ENCODE data around the gene PHAX.

Gene PHAX

GRCh38 chr5:126587551-126588390 lies 13.0 kb upstream of the PHAX start:
- no peak for DNase-seq
- Histone ChIP-seq H3K9ac (ENCODE audit: low read length) (no peak overlapping the region), H3K36me3 (ENCODE audit: control insufficient read depth, insufficient read depth, low read length) (peaks cover 2% of the 10 kb centered on the region), H3K4me2 (ENCODE audit: low read length) (no peak overlapping the region), H2BK120ac (ENCODE audit: low read depth, low read length) (no peak overlapping the region), H4K5ac (ENCODE audit: low read length) (no peak overlapping the region), H3K27ac (ENCODE audit: low read depth, low read length) (no peak overlapping the region), H3K4ac (ENCODE audit: low read depth, low read length) (no peak overlapping the region), H3K23ac (ENCODE audit: low read length) (no peak overlapping the region), H3K4me1 (ENCODE audit: control insufficient read depth, low read depth, low read length) (no peaks in the 10 kb centered on the region), H3K79me2 (ENCODE audit: control insufficient read depth, insufficient read depth, low read length) (peaks cover under 1% of the 10 kb centered on the region), H2AK5ac (ENCODE audit: low read length) (no peak overlapping the region), H3K4me3 (ENCODE audit: low read length) (no peak overlapping the region), H3K79me1 (ENCODE audit: low read length) (no peaks in the 10 kb centered on the region), H4K8ac (ENCODE audit: low read depth, low read length) (no peak overlapping the region), H2BK5ac (ENCODE audit: low read length) (no peak overlapping the region), H3K18ac (ENCODE audit: low read length) (no peak overlapping the region), H2BK15ac (replicated peaks; ENCODE audit: low read depth) (no peak overlapping the region), H3K56ac (ENCODE audit: low read length) (no peak overlapping the region), H3K27me3 (ENCODE audit: insufficient read depth, low read length, poor library complexity) (no peaks in the 10 kb centered on the region)
- no CpG with 5 or more reads among the region's 9 CpGs for WGBS (ENCODE audit: extremely low coverage, insufficient coverage, low lambda C conversion rate)

- Histone ChIP-seq H2BK120ac (ENCODE audit: low read depth, low read length) (no peak overlapping the region), H4K8ac (ENCODE audit: low read depth, low read length) (no peak overlapping the region), H3K79me1 (ENCODE audit: low read length) (no peaks in the 10 kb centered on the region), H3K4ac (ENCODE audit: low read depth, low read length) (no peak overlapping the region), H3K4me2 (ENCODE audit: low read length) (no peak overlapping the region), H3K4me1 (ENCODE audit: control insufficient read depth, low read depth, low read length) (no peaks in the 10 kb centered on the region), H3K4me3 (ENCODE audit: low read length) (no peak overlapping the region), H3K27me3 (ENCODE audit: insufficient read depth, low read length, poor library complexity) (no peaks in the 10 kb centered on the region), H4K5ac (ENCODE audit: low read length) (no peak overlapping the region), H3K56ac (ENCODE audit: low read length) (no peak overlapping the region), H3K23ac (ENCODE audit: low read length) (no peak overlapping the region), H3K36me3 (ENCODE audit: control insufficient read depth, insufficient read depth, low read length) (peaks cover 2% of the 10 kb centered on the region), H2BK15ac (replicated peaks; ENCODE audit: low read depth) (no peak overlapping the region), H2AK5ac (ENCODE audit: low read length) (no peak overlapping the region), H3K18ac (ENCODE audit: low read length) (no peak overlapping the region), H2BK5ac (ENCODE audit: low read length) (no peak overlapping the region), H3K9ac (ENCODE audit: low read length) (no peak overlapping the region), H3K79me2 (ENCODE audit: control insufficient read depth, insufficient read depth, low read length) (peaks cover 7% of the 10 kb centered on the region), H3K27ac (ENCODE audit: low read depth, low read length) (no peak overlapping the region)
- WGBS (ENCODE audit: extremely low coverage, insufficient coverage, low lambda C conversion rate) = no CpG with 5 or more reads among the region's 28 CpGs
- DNase-seq = peak; percentile 40
Measured at GRCh38 chr5:126589536-126590297, 11.0 kb upstream of the PHAX start.

- Histone ChIP-seq H2BK120ac (ENCODE audit: low read depth, low read length) (no peak overlapping the region), H3K18ac (ENCODE audit: low read length) (no peak overlapping the region), H4K5ac (ENCODE audit: low read length) (no peak overlapping the region), H3K56ac (ENCODE audit: low read length) (no peak overlapping the region), H2BK5ac (ENCODE audit: low read length) (no peak overlapping the region), H3K27ac (ENCODE audit: low read depth, low read length) (no peak overlapping the region), H4K8ac (ENCODE audit: low read depth, low read length) (no peak overlapping the region), H3K4me3 (ENCODE audit: low read length) (no peak overlapping the region), H2AK5ac (ENCODE audit: low read length) (no peak overlapping the region), H3K4me1 (ENCODE audit: control insufficient read depth, low read depth, low read length) (no peaks in the 10 kb centered on the region), H2BK15ac (replicated peaks; ENCODE audit: low read depth) (no peak overlapping the region), H3K79me2 (ENCODE audit: control insufficient read depth, insufficient read depth, low read length) (peaks cover 7% of the 10 kb centered on the region), H3K23ac (ENCODE audit: low read length) (no peak overlapping the region), H3K36me3 (ENCODE audit: control insufficient read depth, insufficient read depth, low read length) (peaks cover 2% of the 10 kb centered on the region), H3K4me2 (ENCODE audit: low read length) (no peak overlapping the region), H3K4ac (ENCODE audit: low read depth, low read length) (no peak overlapping the region), H3K27me3 (ENCODE audit: insufficient read depth, low read length, poor library complexity) (no peaks in the 10 kb centered on the region), H3K79me1 (ENCODE audit: low read length) (no peaks in the 10 kb centered on the region), H3K9ac (ENCODE audit: low read length) (no peak overlapping the region)
- WGBS (ENCODE audit: extremely low coverage, insufficient coverage, low lambda C conversion rate) = no CpG with 5 or more reads among the region's 1 CpG
- DNase-seq = no peak
Measured at GRCh38 chr5:126591549-126591948, 9.2 kb upstream of the PHAX start.

- peak within 1 kb of the TSS; percentile 98 for H3K9ac ChIP-seq (ENCODE audit: low read length)
- no peaks in the 10 kb centered on the region for H3K27me3 ChIP-seq (ENCODE audit: insufficient read depth, low read length, poor library complexity)
- H2BK15ac ChIP-seq (replicated peaks; ENCODE audit: low read depth) = no peak within 1 kb of the TSS
- no peak within 1 kb of the TSS for H4K8ac ChIP-seq (ENCODE audit: low read depth, low read length)
- H3K56ac ChIP-seq (ENCODE audit: low read length) = peak within 1 kb of the TSS; percentile 100
- peak within 1 kb of the TSS; percentile 92 for H3K4me3 ChIP-seq (ENCODE audit: low read length)
- H3K79me1 ChIP-seq (ENCODE audit: low read length) = no peaks in the 10 kb centered on the region
- no peaks in the 10 kb centered on the region for H3K4me1 ChIP-seq (ENCODE audit: control insufficient read depth, low read depth, low read length)
- H3K23ac ChIP-seq (ENCODE audit: low read length) = no peak within 1 kb of the TSS
- peak within 1 kb of the TSS; percentile 98 for H3K4me2 ChIP-seq (ENCODE audit: low read length)
- DNase-seq = peak; percentile 99
- WGBS (ENCODE audit: extremely low coverage, insufficient coverage, low lambda C conversion rate) = no CpG with 5 or more reads among the region's 44 CpGs
- H2BK5ac ChIP-seq (ENCODE audit: low read length) = peak within 1 kb of the TSS; percentile 92
- H3K36me3 ChIP-seq (ENCODE audit: control insufficient read depth, insufficient read depth, low read length) = no peaks in the 10 kb centered on the region
- H3K27ac ChIP-seq (ENCODE audit: low read depth, low read length) = peak within 1 kb of the TSS; percentile 98
- H2AK5ac ChIP-seq (ENCODE audit: low read length) = no peak within 1 kb of the TSS
- H3K4ac ChIP-seq (ENCODE audit: low read depth, low read length) = peak within 1 kb of the TSS; percentile 63
- H4K5ac ChIP-seq (ENCODE audit: low read length) = no peak within 1 kb of the TSS
- no peak within 1 kb of the TSS for H2BK120ac ChIP-seq (ENCODE audit: low read depth, low read length)
- H3K18ac ChIP-seq (ENCODE audit: low read length) = peak within 1 kb of the TSS; percentile 55
- peaks cover 7% of the 10 kb centered on the region for H3K79me2 ChIP-seq (ENCODE audit: control insufficient read depth, insufficient read depth, low read length)
Measured at GRCh38 chr5:126594748-126595485, 5.8 kb upstream of the PHAX start, which contains the start of gene ALDH7A1. TSS of gene ALDH7A1 (minus strand) at chr5:126595219. CDS start at chr5:126595198, 21 bp downstream.

GRCh38 chr5:126595486-126596083 lies 5.2 kb upstream of the PHAX start:
- Histone ChIP-seq H4K5ac (ENCODE audit: low read length) (no peak overlapping the region), H2BK120ac (ENCODE audit: low read depth, low read length) (no peak overlapping the region), H3K18ac (ENCODE audit: low read length) (peak overlapping the region; percentile 5), H2BK15ac (replicated peaks; ENCODE audit: low read depth) (no peak overlapping the region), H3K79me1 (ENCODE audit: low read length) (no peaks in the 10 kb centered on the region), H3K4me2 (ENCODE audit: low read length) (peak overlapping the region; percentile 98), H3K4me3 (ENCODE audit: low read length) (peak overlapping the region; percentile 87), H3K4me1 (ENCODE audit: control insufficient read depth, low read depth, low read length) (no peaks in the 10 kb centered on the region), H3K56ac (ENCODE audit: low read length) (peak overlapping the region; percentile 100), H3K23ac (ENCODE audit: low read length) (no peak overlapping the region), H3K79me2 (ENCODE audit: control insufficient read depth, insufficient read depth, low read length) (peaks cover 7% of the 10 kb centered on the region), H4K8ac (ENCODE audit: low read depth, low read length) (no peak overlapping the region), H3K27me3 (ENCODE audit: insufficient read depth, low read length, poor library complexity) (no peaks in the 10 kb centered on the region), H3K4ac (ENCODE audit: low read depth, low read length) (no peak overlapping the region), H3K9ac (ENCODE audit: low read length) (peak overlapping the region; percentile 95), H2BK5ac (ENCODE audit: low read length) (peak overlapping the region; percentile 92), H3K36me3 (ENCODE audit: control insufficient read depth, insufficient read depth, low read length) (no peaks in the 10 kb centered on the region), H3K27ac (ENCODE audit: low read depth, low read length) (peak overlapping the region; percentile 89), H2AK5ac (ENCODE audit: low read length) (no peak overlapping the region)
- no peak for DNase-seq
- no CpG with 5 or more reads among the region's 22 CpGs for WGBS (ENCODE audit: extremely low coverage, insufficient coverage, low lambda C conversion rate)
